NB4 (cell line): Measurements from ENCODE around the gene SPATA2.
"Not testable (repeated sequence)": the region's sequence is repeated elsewhere in the genome, so short reads cannot be mapped to it uniquely, and the experiment has no call there.

Source experiments
- MYC ChIP-seq: IDR thresholded peaks from 2 replicates; pipeline ENCODE4 v1.6.1; 2011; ENCODE audit warnings: low read depth, low read length
- POLR2A ChIP-seq: IDR thresholded peaks from 2 replicates; pipeline ENCODE4 v1.6.1; 2011; ENCODE audit warnings: mild to moderate bottlenecking; ENCODE audit not compliant: insufficient read length; ENCODE audit errors: extremely low read depth
- TF ChIP-seq, protein P1 (sequence below): IDR thresholded peaks from one replicate; pipeline ENCODE4 v1.5.1; 2012; ENCODE audit warnings: low read depth, low read length
- TF ChIP-seq, protein P2 (sequence below): IDR thresholded peaks from 2 replicates; pipeline ENCODE4 v1.6.1; 2011; ENCODE audit warnings: low read depth, low read length

DNA sequence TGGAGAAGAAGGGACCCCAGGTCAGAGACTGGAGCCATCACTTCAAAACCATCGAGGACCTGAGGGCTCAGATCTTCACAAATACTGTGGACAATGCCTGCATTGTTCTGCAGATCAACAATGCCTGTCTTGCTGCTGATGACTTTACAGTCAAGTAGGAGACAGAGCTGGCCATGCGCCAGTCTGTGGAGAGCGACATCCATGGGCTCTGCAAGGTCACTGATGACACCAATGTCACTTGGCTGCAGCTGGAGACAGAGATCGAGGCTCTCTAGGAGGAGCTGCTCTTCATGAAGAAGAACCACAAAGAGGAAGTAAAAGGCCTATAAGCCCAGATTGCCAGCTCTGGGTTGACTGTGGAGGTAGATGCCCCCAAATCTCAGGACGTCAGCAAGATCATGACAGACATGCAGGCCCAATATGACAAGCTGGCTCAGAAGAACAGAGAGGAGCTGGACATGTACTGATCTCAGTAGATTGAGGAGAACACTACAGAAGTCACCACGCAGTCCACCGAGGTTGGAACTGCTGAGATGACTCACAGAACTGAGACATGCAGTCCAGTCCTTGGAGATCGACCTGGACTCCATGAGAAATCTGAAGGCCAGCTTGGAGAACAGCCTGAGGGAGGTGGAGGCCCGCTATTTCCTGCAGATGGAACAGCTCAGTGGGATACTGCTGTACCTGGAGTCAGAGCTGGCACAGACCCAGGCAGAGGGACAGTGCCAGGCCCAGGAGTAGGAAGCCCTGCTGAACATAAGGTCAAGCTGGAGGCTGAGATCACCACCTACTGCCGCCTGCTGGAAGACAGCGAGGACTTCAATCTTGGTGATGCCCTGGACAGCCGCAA, 42.0 kb upstream of the SPATA2 start:
- TF ChIP-seq, protein P1, sequence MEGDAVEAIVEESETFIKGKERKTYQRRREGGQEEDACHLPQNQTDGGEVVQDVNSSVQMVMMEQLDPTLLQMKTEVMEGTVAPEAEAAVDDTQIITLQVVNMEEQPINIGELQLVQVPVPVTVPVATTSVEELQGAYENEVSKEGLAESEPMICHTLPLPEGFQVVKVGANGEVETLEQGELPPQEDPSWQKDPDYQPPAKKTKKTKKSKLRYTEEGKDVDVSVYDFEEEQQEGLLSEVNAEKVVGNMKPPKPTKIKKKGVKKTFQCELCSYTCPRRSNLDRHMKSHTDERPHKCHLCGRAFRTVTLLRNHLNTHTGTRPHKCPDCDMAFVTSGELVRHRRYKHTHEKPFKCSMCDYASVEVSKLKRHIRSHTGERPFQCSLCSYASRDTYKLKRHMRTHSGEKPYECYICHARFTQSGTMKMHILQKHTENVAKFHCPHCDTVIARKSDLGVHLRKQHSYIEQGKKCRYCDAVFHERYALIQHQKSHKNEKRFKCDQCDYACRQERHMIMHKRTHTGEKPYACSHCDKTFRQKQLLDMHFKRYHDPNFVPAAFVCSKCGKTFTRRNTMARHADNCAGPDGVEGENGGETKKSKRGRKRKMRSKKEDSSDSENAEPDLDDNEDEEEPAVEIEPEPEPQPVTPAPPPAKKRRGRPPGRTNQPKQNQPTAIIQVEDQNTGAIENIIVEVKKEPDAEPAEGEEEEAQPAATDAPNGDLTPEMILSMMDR = not testable (repeated sequence)
- not testable (repeated sequence) for TF ChIP-seq POLR2A, MYC
- TF ChIP-seq, protein P2, sequence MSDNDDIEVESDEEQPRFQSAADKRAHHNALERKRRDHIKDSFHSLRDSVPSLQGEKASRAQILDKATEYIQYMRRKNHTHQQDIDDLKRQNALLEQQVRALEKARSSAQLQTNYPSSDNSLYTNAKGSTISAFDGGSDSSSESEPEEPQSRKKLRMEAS = not testable (repeated sequence)
